Ascending aorta (tissue), 2 donors: ENCODE data around the gene RAB11FIP5. TPM values are rescaled to one million over a fixed set of nuclear protein-coding genes. Genes with fewer than 3 reads are reported as not detected.
A peak's percentile ranks its signal among the peaks of the same experiment; 100 is the strongest.
"Not testable (repeated sequence)": the region's sequence is repeated elsewhere in the genome, so short reads cannot be mapped to it uniquely, and the experiment has no call there.

Experiments used
- DNase-seq, 2 donors: peaks; one replicate each; pipeline ENCODE4 v3.0.0-alpha.2; 2019; ENCODE audit warnings: low spot score in 2 of 2
- H3K27ac ChIP-seq, 2 donors: fragments of 200-600 bp; sonication (generic); one replicate each; pipeline ENCODE4 v1.5.1; 2016 to 2017; ENCODE audit warnings: mild to moderate bottlenecking in 1 of 2
- H3K27me3 ChIP-seq: fragments of 200-600 bp; sonication (generic); one replicate; pipeline ENCODE4 v1.5.1; 2017
- H3K36me3 ChIP-seq, 2 donors: fragments of 200-600 bp; sonication (generic); one replicate each; pipeline ENCODE4 v1.5.1; 2016
- H3K4me1 ChIP-seq, 2 donors: fragments of 200-600 bp; sonication (generic); one replicate each; pipeline ENCODE4 v1.5.1; 2016 to 2017; ENCODE audit warnings: mild to moderate bottlenecking in 1 of 2
- H3K4me3 ChIP-seq, 2 donors: fragments of 200-600 bp; sonication (generic); one replicate each; pipeline ENCODE4 v1.5.1; 2016 to 2017; ENCODE audit warnings: mild to moderate bottlenecking in 1 of 2
- H3K9me3 ChIP-seq, 2 donors: fragments of 200-600 bp; sonication (generic); one replicate each; pipeline ENCODE4 v1.5.1; 2016
- intact Hi-C: fragments of 100-400 bp; cut with DNase I; formaldehyde crosslinking; loops from one replicate; pipeline ENCODE4 v1.15.1; 2023
- total RNA-seq: library from RNA; depleted of rRNA; stranded (reverse); fragments of >200 nt; gene quantifications from one replicate; pipeline ENCODE4 v1.1.0, GENCODE V29; 2016
- TF ChIP-seq, protein P1 (sequence below), 3 experiments: fragments of 200-600 bp in 2 of 3; fragments of 450-650 bp in 1 of 3; sonication (generic) in 2 of 3; IDR thresholded peaks; one replicate each; pipeline ENCODE4 v1.5.1; 2016 to 2019; ENCODE audit warnings: antibody characterized with exemption in 3 of 3, mild to moderate bottlenecking in 1 of 3, moderate library complexity in 1 of 3

Gene RAB11FIP5
- total RNA-seq, 1 donor from 2014 or later: 95.3 TPM

DNA sequence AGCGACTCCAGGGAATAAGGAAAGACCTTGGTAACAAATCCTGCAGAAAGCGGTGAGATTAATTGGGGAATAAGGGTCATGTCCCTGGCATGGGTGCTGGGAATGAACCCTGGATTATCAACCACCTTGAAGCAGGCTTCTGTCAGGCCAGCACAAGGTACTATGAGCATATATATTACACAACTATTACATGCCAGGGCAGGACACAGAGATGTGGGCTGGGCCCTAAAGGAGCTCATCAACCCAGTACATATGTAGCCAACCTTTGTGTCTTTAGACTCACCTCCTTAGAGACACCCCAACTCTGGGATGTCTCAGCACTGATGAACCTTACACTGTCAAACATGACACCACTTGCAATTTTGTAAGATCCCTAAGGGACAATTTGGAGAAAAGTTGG, 44.6 kb downstream of the RAB11FIP5 start:
- intact Hi-C loops: no loop called here
- no peak for DNase-seq
- H3K4me1 ChIP-seq: peaks cover 10 to 22% of the 10 kb centered on the region in 2 donors
- no peak overlapping the region for H3K4me3 ChIP-seq
- H3K9me3 ChIP-seq: no peaks in the 10 kb centered on the region
- H3K27me3 ChIP-seq: no peaks in the 10 kb centered on the region
- TF ChIP-seq, protein P1, sequence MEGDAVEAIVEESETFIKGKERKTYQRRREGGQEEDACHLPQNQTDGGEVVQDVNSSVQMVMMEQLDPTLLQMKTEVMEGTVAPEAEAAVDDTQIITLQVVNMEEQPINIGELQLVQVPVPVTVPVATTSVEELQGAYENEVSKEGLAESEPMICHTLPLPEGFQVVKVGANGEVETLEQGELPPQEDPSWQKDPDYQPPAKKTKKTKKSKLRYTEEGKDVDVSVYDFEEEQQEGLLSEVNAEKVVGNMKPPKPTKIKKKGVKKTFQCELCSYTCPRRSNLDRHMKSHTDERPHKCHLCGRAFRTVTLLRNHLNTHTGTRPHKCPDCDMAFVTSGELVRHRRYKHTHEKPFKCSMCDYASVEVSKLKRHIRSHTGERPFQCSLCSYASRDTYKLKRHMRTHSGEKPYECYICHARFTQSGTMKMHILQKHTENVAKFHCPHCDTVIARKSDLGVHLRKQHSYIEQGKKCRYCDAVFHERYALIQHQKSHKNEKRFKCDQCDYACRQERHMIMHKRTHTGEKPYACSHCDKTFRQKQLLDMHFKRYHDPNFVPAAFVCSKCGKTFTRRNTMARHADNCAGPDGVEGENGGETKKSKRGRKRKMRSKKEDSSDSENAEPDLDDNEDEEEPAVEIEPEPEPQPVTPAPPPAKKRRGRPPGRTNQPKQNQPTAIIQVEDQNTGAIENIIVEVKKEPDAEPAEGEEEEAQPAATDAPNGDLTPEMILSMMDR (IDR thresholded peaks at IDR 0.05): no peak
- no peaks in the 10 kb centered on the region for H3K36me3 ChIP-seq
- no peak overlapping the region for H3K27ac ChIP-seq

DNA sequence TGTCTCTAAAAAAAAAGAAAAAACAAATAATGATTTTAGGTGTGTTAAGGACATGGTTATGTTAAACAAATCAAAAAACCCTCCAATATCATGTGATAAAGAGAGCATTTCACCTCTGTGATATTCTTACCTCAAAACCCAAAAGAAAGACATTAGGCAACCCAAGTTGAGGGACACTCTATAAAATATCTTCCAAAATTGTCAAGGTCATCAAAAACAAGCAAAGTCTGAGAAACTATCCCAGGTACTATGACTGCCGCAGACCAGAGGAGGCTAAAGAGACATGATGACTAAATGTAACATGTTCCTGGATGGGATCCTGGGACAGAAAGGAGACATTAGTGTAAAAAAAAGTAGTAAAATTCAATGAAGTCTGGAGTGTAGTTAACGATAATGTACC, 45.7 kb downstream of the RAB11FIP5 start:
- Histone ChIP-seq H3K9me3 (no peaks in the 10 kb centered on the region), H3K4me3 (no peak overlapping the region), H3K27ac (no peak overlapping the region), H3K36me3 (no peaks in the 10 kb centered on the region), H3K4me1 (peaks cover 10 to 19% of the 10 kb centered on the region in 2 donors), H3K27me3 (no peaks in the 10 kb centered on the region)
- no peak for DNase-seq
- TF ChIP-seq, protein P1 (IDR thresholded peaks at IDR 0.05): no peak
- intact Hi-C loops: no loop called here

DNA sequence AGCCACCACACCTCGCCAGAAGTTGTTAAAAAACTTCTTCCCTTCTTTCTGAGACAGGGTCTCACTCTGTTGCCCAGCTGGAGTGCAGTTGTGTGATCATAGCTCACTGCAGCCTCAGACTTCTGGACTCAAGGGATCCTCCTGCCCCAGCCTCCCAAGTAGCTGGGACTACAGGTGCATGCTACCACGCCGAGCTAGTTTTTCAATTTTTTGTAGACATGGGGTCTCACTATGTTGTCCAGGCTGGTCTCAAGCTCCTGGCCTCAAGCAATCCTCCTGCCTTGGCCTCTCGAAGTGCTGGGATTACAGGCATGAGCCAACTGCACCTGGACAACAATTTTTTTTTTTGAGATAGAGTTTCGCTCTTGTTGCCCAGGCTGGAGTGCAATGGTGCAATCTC, 47.7 kb downstream of the RAB11FIP5 start:
- intact Hi-C loops, H3K4me3 ChIP-seq, H3K36me3 ChIP-seq, DNase-seq, H3K27me3 ChIP-seq, H3K27ac ChIP-seq, H3K9me3 ChIP-seq: not testable (repeated sequence)
- H3K4me1 ChIP-seq: peaks cover 5 to 17% of the 10 kb centered on the region in 2 donors

DNA sequence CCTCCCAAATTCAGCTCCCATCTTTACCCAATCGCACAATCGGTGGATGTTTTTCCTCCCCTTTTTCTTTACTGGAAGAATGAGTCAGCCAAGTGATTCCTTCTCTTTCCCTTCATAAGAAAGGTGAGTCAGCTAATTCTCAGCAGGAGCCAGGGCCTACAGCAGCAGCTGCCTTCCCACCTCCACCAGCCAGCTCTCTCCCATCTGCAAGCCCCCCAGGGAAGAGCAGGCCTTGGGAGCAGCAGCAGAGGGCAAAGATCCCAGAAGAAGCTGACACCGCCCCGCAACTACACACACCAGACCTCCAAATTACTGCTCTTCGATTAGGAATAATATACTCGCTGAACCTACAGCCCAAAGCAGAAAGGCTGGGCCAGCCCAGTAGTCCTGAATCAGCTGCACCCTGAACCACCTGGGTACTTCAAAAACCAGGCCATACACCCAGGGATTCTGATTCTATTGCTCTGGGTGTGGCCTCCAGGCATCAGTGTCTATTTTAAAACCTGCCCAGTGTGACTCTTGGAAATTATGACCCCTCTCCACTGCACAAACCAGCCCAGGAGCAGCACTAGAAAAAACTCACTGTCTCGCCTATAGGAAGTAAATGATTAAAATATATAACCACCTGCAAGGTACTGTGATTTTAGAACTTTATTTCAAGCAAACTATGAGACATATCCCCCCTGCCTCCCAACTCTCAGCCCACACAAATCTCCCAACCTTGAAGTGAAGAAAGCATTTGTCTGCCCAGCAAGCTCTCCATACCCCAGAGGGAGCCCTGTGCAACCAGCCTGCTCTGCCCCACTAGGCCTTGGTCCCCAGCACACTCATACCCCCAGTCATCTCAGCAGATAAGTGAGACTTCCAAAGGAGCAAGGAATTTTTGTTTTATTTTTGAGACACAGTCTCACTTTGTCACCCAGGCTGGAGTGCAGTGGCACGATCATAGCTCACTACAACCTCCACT, 48.6 kb downstream of the RAB11FIP5 start:
- no peak overlapping the region for H3K4me3 ChIP-seq
- TF ChIP-seq, protein P1 (IDR thresholded peaks at IDR 0.05): no peak
- H3K27ac ChIP-seq: peak overlapping the region in 1 of 2 donors; percentile 53
- H3K9me3 ChIP-seq: no peaks in the 10 kb centered on the region
- no peaks in the 10 kb centered on the region for H3K27me3 ChIP-seq
- intact Hi-C loops: no loop called here
- peaks cover 1 to 9% of the 10 kb centered on the region in 2 donors for H3K4me1 ChIP-seq
- DNase-seq: peak in 1 of 2 donors; percentile 61
- H3K36me3 ChIP-seq: no peaks in the 10 kb centered on the region

DNA sequence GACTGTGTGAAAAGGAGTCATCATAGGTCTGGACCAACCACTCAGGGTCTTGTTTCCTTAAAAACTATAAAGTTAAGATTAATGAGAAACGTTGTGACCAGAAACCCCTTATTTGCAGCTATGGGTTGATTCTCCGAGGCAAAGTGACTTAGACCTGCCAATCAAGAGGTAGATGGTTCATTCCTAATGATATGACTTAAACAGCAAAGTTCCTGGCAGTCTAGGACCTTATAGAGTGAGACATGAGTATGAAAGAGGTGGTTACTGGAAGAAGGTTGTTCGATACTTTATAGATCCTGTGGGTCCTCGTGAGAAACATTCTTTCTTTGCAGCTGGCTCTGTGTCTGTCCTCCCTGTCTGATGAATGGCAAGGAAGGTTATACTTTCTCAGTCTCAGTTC, 49.3 kb downstream of the RAB11FIP5 start:
- intact Hi-C loops: no loop called here
- no peaks in the 10 kb centered on the region for H3K9me3 ChIP-seq
- H3K36me3 ChIP-seq: peaks cover 0 to 2% of the 10 kb centered on the region in 2 donors
- H3K4me1 ChIP-seq: peaks cover 0 to 7% of the 10 kb centered on the region in 2 donors
- no peaks in the 10 kb centered on the region for H3K27me3 ChIP-seq
- TF ChIP-seq, protein P1 (IDR thresholded peaks at IDR 0.05): no peak
- peak in 1 of 2 donors; percentile 16 for DNase-seq
- H3K27ac ChIP-seq: no peak overlapping the region
- H3K4me3 ChIP-seq: no peak overlapping the region

DNA sequence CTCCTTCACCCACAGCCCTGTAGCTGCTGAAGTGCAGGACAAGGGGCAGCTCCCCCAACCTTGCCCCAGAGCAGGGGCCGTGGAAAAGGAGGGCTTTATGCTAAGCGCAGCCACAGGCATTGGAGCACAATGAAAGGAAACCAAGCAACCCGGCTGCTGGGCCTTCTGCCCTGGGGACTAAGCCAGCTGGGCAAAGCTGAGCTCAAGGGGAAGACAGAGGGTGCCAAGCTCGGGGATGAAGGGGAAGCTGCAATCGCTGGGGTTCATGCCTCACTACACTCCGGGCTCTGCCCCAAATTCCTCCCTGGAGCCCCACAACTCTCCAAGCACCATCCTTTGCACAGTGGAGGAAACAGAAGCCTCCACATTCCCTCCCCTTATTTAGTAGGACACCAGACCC, 53.6 kb downstream of the RAB11FIP5 start:
- Histone ChIP-seq H3K36me3 (peaks cover 17 to 27% of the 10 kb centered on the region in 2 donors), H3K27ac (no peak overlapping the region), H3K4me1 (peaks cover 0 to 2% of the 10 kb centered on the region in 2 donors), H3K9me3 (peaks cover 0 to 7% of the 10 kb centered on the region in 2 donors), H3K4me3 (no peak overlapping the region), H3K27me3 (no peaks in the 10 kb centered on the region)
- peak in 1 of 2 donors; percentile 49 for DNase-seq
- TF ChIP-seq, protein P1 (IDR thresholded peaks at IDR 0.05): no peak
- intact Hi-C loops: no loop called here
